NCI-H2029 (cell line): ENCODE results near the gene ASXL2.

Experiments
- DNase-seq: peaks from one replicate; lab custom pipeline; 2025; lab: John Stamatoyannopoulos, UW

The ASXL2 gene

DNA sequence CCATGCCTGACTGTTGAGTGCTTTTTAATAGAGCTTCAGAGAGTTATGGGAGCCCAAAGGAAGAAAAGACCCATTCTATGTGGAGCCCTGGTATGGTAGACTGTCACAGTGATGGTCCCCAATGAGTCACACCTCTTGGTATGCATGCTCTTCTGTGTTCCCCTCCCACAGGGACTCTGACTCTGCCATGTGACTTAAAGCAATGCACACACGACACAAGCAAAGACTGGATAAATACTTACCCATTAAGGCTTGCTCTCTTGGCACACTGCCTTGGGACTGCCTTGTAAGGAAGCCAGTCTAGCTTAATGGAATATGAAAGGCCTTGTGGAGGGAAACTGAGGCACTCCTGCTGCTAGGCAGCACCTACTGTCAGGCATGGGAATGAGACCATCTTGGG lies 188.2 kb downstream of the ASXL2 start:
- DNase-seq = no peak

GRCh38 chr2:25688236-25688635 lies 190.1 kb downstream of the ASXL2 start:
- no peak for DNase-seq

GRCh38 chr2:25685741-25686140 lies 192.5 kb downstream of the ASXL2 start:
- no peak for DNase-seq

DNA sequence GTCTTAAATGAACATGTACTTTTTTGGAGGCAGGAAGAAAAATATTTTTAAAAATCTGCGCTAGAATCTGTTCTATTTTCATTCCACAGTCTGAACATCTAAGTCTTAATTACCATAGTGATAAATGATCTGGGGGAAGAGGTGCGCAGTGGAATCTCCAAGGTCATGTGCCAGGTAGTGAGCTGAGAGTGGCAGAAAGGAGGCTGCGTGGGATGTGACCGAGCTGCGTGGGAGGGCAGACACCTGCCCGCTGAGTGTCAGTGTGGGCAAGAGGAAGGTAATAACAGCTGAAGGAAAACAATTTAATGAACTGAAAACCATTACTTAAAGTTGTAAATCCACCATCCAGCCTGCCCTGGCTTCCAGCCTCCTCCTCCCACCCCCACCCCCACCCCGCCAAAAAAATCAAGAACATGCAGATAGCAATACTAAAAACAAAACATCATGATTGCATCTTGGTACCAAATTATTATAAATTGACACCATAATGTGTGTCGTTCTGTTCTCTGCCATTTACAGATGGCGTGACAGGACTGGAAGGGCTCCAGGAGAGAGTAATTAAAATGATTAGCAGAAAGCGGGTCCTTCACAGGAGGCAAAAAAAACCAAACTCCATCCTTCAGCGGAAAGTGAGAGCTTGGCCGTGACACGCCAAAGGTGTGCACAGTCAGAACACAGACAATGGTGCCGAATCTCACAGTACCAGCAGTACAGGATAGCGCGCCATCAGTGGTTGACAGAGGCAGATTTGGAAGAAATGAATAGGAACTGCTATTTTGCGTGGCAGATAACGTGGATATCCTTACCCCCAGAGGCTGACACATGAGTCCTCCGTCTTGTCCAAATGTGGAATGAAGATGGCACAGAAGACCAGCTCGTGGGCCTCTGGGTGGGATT lies 193.5 kb downstream of the ASXL2 start:
- DNase-seq = no peak
